ENCODE data around the gene AGK. TPM values are rescaled to one million over a fixed set of nuclear protein-coding genes. Genes with fewer than 3 reads are reported as not detected.

AGK gene
- total RNA-seq, 4 donors from 2014 or later = 15.3 to 42.7 (median 19.4) TPM

DNA sequence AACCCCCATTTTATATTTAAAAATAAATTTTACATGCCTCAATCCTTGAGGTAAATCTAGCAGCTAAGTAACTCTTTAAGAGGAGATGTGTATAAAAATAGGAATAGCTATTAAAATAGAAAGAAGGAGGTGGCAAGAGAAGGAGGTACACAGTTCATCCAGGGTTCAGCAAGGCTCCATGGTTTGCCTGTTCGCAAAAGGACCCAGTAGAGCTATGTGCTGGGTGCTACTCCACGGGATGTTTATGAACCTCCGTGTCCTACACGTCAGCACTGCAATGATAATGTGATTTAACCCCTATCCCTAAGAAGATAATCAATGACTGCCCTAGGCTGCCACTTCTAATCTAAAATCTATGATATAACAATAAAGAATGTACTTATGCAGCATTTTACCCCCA is 151.7 kb downstream of the AGK start:
- no peak for DNase-seq (ENCODE audit: low spot score in 2 of 2)
- peak overlapping the region; percentile 93 for H3K4me3 ChIP-seq
- H3K36me3 ChIP-seq = no peaks in the 10 kb centered on the region

GRCh38 chr7:141704112-141704511 is 152.9 kb downstream of the AGK start:
- Histone ChIP-seq H3K36me3 (no peaks in the 10 kb centered on the region), H3K4me3 (no peak overlapping the region), H3K27ac (no peak overlapping the region), H3K4me1 (peaks cover 37% of the 10 kb centered on the region), H3K9me3 (no peaks in the 10 kb centered on the region), H3K27me3 (no peaks in the 10 kb centered on the region)
- TF ChIP-seq POLR2AphosphoS5 (IDR thresholded peaks at IDR 0.05) (no peak), CTCF (IDR thresholded peaks at IDR 0.05) (no peak), POLR2A (IDR thresholded peaks at IDR 0.05) (no peak), EP300 (IDR thresholded peaks at IDR 0.05) (no peak)
- 74% methylated on average over 3 of the region's 3 CpGs for WGBS
- DNase-seq (ENCODE audit: low spot score in 2 of 2) = no peak

More for the DNA sequence above, 151.7 kb downstream of the AGK start:
- Histone ChIP-seq H3K27me3 (no peaks in the 10 kb centered on the region), H3K9me3 (no peaks in the 10 kb centered on the region), H3K4me1 (peaks cover 43% of the 10 kb centered on the region), H3K27ac (no peak overlapping the region)
- WGBS = 86% methylated on average over 4 of the region's 4 CpGs
- TF ChIP-seq CTCF (IDR thresholded peaks at IDR 0.05) (no peak), POLR2AphosphoS5 (IDR thresholded peaks at IDR 0.05) (no peak), EP300 (IDR thresholded peaks at IDR 0.05) (no peak)

- Histone ChIP-seq H3K9me3 (no peaks in the 10 kb centered on the region), H3K27me3 (no peaks in the 10 kb centered on the region), H3K36me3 (no peaks in the 10 kb centered on the region), H3K4me3 (no peak overlapping the region), H3K4me1 (peaks cover 36% of the 10 kb centered on the region), H3K27ac (no peak overlapping the region)
- no peak for TF ChIP-seq EP300 (IDR thresholded peaks at IDR 0.05)
- no peak for TF ChIP-seq CTCF (IDR thresholded peaks at IDR 0.05)
- TF ChIP-seq POLR2AphosphoS5 (IDR thresholded peaks at IDR 0.05) = no peak
- 88% methylated on average over 5 of the region's 5 CpGs for WGBS
- DNase-seq (ENCODE audit: low spot score in 2 of 2) = no peak
These were observed 153.5 kb downstream of the AGK start for GRCh38 chr7:141704741-141705140.

Other genes with a start within 250 kb of the AGK start
- 10 to 100 TPM; 12.5 to 45.2 (median 17.9) TPM for gene DENND11, start 150.8 kb downstream of the AGK start, total RNA-seq
- not detected for gene WEE2, start 156.9 kb downstream of the AGK start, total RNA-seq
- 100 to 1,000 TPM in 2 of 4 donors, 10 to 100 TPM in 2; 71.8 to 105 (median 92.8) TPM for gene SSBP1, start 186.9 kb downstream of the AGK start, total RNA-seq
- 1 to 10 TPM; 1.1 to 7.5 (median 3.4) TPM for gene TAS2R3, start 212.7 kb downstream of the AGK start, total RNA-seq
- gene TAS2R4, start 225.3 kb downstream of the AGK start, total RNA-seq = 1 to 10 TPM in 2 of 4 donors, under 1 TPM in 2; 0.19 to 6.0 (median 2.0) TPM
- gene TAS2R5, start 238.8 kb downstream of the AGK start, total RNA-seq = 10 to 100 TPM in 1 of 4 donors, 1 to 10 TPM in 3; 1.1 to 11.3 (median 3.9) TPM